Tibial artery (tissue), 4 donors: Measurements from ENCODE around the gene ANKRD53.

ENCODE experiments used
- DNase-seq, 2 donors: peaks; one replicate each; pipeline ENCODE4 v3.0.0-alpha.2; 2019
- H3K27ac ChIP-seq, 2 donors: fragments of 200-600 bp; sonication (generic) in 1 of 2; 1 replicate in 1 of 2; 2 replicates in 1 of 2; pipeline ENCODE4 v1.5.1; 2018 to 2019; ENCODE audit warnings: mild to moderate bottlenecking in 1 of 2
- H3K27me3 ChIP-seq, 2 donors: fragments of 200-600 bp; sonication (generic) in 1 of 2; one replicate each; pipeline versions ENCODE4 v1.5.1 to v1.6.0; 2016 to 2019
- H3K36me3 ChIP-seq, 3 donors: fragments of 200-600 bp; sonication (generic) in 2 of 3; one replicate each; pipeline ENCODE4 v1.5.1; 2016 to 2019; ENCODE audit warnings: mild to moderate bottlenecking in 2 of 3
- H3K4me1 ChIP-seq, 4 donors: fragments of 200-600 bp; sonication (generic) in 2 of 4; 1 replicate in 3 of 4; 2 replicates in 1 of 4; pipeline ENCODE4 v1.5.1; 2016 to 2019
- H3K4me3 ChIP-seq, 2 donors: fragments of 200-600 bp; sonication (generic) in 1 of 2; 1 replicate in 1 of 2; 2 replicates in 1 of 2; pipeline ENCODE4 v1.5.1; 2018 to 2019; ENCODE audit warnings: mild to moderate bottlenecking in 2 of 2
- H3K9me3 ChIP-seq, 3 donors: fragments of 200-600 bp; sonication (generic) in 1 of 3; one replicate each; pipeline ENCODE4 v1.5.1; 2016 to 2019
- intact Hi-C: fragments of 100-400 bp; cut with DNase I; formaldehyde crosslinking; loops from one replicate; pipeline ENCODE4 v1.15.0; 2023; ENCODE audit warnings: low total_unique reads
- TF ChIP-seq, protein P1 (sequence below), 2 experiments: fragments of 200-600 bp in 1 of 2; fragments of 450-650 bp in 1 of 2; IDR thresholded peaks; one replicate each; pipeline ENCODE4 v1.5.1; 2017 to 2019; ENCODE audit warnings: antibody characterized with exemption in 2 of 2, mild to moderate bottlenecking in 1 of 2, moderate library complexity in 1 of 2

Gene ANKRD53

DNA sequence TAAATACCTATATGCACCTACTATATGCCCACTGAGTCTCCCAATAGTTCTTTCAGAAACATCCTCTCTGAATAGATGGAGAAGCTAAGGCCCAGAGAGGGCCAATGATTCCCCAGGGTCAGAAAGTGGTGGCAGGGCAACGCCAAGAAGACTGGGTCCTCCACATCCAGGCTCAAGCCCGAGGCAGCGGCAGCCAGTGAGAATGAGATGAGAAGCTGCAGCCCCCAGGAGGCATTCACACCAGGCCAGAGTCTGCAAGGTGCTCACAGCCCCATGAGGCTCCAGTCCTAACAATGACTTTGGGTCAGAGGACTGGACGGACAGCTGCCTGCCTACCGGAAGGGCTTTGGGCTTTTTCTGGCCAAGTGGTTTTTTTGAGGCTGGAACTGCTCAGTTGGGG, 12.7 kb downstream of the ANKRD53 start:
- Histone ChIP-seq H3K4me3 (no peak overlapping the region), H3K27ac (no peak overlapping the region), H3K9me3 (no peaks in the 10 kb centered on the region), H3K4me1 (peaks cover 0 to 58% (median 39%) of the 10 kb centered on the region in 4 donors), H3K36me3 (peaks cover 16 to 61% (median 42%) of the 10 kb centered on the region in 3 donors), H3K27me3 (no peaks in the 10 kb centered on the region)
- TF ChIP-seq, protein P1, sequence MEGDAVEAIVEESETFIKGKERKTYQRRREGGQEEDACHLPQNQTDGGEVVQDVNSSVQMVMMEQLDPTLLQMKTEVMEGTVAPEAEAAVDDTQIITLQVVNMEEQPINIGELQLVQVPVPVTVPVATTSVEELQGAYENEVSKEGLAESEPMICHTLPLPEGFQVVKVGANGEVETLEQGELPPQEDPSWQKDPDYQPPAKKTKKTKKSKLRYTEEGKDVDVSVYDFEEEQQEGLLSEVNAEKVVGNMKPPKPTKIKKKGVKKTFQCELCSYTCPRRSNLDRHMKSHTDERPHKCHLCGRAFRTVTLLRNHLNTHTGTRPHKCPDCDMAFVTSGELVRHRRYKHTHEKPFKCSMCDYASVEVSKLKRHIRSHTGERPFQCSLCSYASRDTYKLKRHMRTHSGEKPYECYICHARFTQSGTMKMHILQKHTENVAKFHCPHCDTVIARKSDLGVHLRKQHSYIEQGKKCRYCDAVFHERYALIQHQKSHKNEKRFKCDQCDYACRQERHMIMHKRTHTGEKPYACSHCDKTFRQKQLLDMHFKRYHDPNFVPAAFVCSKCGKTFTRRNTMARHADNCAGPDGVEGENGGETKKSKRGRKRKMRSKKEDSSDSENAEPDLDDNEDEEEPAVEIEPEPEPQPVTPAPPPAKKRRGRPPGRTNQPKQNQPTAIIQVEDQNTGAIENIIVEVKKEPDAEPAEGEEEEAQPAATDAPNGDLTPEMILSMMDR (IDR thresholded peaks at IDR 0.05), result no peak
- intact Hi-C loops, result no loop called here
- no peak for DNase-seq

DNA sequence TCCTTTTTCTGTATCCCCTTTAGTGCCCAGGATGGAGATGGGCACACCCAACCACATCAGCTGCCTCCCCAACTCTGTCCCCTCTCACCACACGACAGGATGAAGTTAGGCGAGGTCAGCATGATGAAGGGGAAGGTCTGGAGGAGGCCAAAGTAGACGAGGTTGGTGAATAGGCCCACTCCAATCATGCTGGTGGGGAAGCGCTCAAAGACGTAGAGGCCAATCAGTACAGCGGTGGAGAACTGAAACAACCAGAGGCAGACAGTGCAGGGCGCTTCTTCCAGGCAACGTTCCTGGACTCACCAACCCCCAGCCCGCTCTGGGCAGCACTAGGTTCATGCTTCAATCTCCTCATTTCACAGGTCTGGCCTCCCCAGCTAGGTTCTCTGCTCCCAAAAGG, 13.3 kb downstream of the ANKRD53 start:
- intact Hi-C loops, result no loop called here
- H3K27me3 ChIP-seq, result no peaks in the 10 kb centered on the region
- TF ChIP-seq, protein P1 (IDR thresholded peaks at IDR 0.05), result no peak

DNA sequence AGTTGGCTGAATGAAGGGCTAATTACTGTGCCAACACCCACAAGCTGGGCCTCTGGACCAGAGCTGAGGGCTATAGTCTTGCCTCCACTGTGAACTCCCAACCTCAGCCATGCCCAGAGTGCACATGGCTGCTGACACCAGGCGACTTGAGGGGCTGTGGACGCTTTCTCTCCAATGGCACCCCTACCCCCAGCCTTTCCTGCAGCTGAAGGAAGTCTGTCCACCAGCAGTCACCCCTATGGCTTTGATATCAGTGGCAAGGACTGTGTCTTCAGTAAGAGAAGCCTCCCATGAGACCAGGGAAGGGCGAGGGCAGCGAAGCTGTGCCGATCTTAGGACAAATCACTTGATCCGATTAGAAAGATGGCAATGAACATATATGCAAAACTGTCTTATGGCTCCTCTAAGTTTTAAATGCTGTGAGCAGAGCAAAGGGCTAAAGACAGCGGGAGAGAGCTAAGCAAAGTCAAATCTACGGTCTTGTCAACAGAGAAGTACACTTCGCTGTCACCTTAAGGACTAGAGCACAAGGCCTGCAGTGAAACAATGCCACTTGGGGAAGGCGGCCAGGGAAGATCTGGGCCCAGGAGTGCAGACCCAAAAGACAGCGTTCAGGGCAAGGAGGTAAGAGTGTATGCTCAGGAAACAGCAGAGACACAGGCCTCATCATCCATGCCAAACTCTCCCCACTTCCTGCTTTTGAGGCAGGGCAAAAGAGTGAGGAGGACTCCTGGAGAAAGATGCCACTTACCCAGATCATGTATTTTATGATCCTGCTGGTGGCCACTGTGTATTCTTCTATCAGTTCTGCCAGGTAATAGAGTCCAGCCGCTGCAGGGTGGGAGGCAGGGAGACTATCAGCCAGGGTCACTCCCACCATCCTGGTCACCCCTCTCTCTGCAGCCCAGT, 14.8 kb downstream of the ANKRD53 start:
- intact Hi-C loops, result no loop called here
- TF ChIP-seq, protein P1 (IDR thresholded peaks at IDR 0.05), result no peak
- DNase-seq, result peak in 1 of 2 donors; percentile 37
- Histone ChIP-seq H3K27me3 (no peaks in the 10 kb centered on the region), H3K27ac (peak overlapping the region in 1 of 2 donors; percentile 92), H3K4me1 (peaks cover 0 to 47% (median 29%) of the 10 kb centered on the region in 4 donors), H3K9me3 (no peaks in the 10 kb centered on the region), H3K4me3 (peak overlapping the region; percentile 96 to 98), H3K36me3 (peaks cover 15 to 41% (median 36%) of the 10 kb centered on the region in 3 donors)

More for the DNA sequence above, 13.3 kb downstream of the ANKRD53 start:
- Histone ChIP-seq H3K4me3 (no peak overlapping the region), H3K36me3 (peaks cover 16 to 55% (median 42%) of the 10 kb centered on the region in 3 donors), H3K4me1 (peaks cover 0 to 58% (median 39%) of the 10 kb centered on the region in 4 donors), H3K27ac (no peak overlapping the region), H3K9me3 (no peaks in the 10 kb centered on the region)
- no peak for DNase-seq

DNA sequence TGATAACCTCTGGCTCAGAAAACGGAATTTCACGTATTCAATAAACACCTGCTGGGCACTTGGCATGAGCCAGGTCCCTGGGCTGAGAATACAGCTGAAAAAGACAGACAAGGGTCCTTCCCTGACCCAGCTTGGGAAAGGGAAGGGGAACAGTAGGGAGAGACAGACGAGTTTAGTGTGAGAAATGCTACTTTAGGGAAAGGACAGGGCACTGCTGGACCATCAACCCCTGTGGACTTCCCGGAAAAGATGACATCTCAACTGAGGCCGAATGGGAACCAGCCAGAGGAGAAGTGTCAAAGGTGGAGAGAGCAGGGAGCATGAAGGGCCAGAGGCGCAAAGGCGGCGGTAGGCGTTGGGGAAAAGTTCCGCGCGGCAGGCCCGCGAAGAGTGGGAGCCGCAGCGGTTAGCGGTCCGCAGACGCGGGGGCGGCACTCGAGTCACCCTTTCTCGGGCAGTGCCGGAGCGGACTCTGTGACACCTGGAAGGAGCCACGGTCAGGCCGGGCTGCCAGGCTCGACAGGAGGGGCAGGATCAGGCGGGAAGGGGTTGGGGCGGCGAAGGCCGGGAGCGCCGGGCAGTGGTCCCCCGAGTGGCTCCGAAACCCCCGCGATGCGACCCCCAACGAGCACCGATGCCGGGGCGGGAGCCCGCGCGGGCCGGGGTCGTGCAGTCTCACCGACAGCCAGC, 15.7 kb downstream of the ANKRD53 start:
- Histone ChIP-seq H3K9me3 (no peaks in the 10 kb centered on the region), H3K27ac (peak overlapping the region; percentile 92 to 93), H3K4me1 (peaks cover 0 to 42% (median 26%) of the 10 kb centered on the region in 4 donors), H3K27me3 (no peaks in the 10 kb centered on the region), H3K4me3 (peak overlapping the region; percentile 96 to 98), H3K36me3 (peaks cover 5 to 31% (median 27%) of the 10 kb centered on the region in 3 donors)
- no peak for DNase-seq
- TF ChIP-seq, protein P1 (IDR thresholded peaks at IDR 0.05), result no peak
- intact Hi-C loops, result no loop called here

DNA sequence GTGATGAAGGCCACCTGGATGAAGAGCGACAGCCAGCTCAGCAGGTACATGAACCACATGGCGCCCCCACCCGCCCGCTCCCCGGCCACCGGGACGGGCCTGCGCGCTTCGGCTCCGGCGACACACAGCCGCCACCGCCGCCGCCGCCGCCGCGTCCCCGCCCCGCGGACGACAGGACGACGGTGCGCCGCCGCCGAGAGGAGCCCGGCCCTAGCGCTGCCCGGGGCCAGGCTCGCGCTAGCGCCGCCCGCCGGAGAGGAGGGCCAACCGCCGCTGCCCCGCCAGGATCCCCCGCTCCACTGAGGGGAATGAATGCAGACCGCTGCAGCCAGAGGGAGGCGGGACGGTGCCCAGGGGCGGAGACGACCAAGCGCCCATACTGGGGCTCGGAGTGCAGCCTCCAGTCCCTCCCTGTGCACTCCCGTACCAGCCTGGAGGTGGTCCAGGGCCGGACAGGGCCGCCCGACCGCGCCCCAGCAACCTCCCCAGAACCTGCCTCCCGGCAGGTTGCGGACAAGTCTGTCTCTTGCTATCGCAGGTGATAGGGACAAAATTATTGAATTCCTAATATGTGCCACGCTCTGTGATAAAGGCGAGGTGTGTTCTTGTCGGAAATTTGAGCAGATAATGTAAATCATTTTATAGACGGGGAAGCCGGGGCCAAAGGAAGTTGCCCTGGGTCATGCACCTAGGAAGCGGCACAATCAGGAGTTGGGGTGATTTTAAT, 16.4 kb downstream of the ANKRD53 start, which contains the start of gene TEX261:
TSS of gene TEX261 (minus strand) at position 175 of the 727 bp plus-strand sequence. CDS start at position 59, 116 bp downstream.
- intact Hi-C loops, result no loop called here

More for the DNA sequence above, 16.4 kb downstream of the ANKRD53 start, which contains the start of gene TEX261:
- Histone ChIP-seq H3K36me3 (peaks cover 0 to 24% (median 20%) of the 10 kb centered on the region in 3 donors), H3K27me3 (no peaks in the 10 kb centered on the region), H3K4me3 (peak within 1 kb of the TSS; percentile 96 to 98), H3K4me1 (peaks cover 0 to 42% (median 26%) of the 10 kb centered on the region in 4 donors), H3K9me3 (no peaks in the 10 kb centered on the region), H3K27ac (peak within 1 kb of the TSS; percentile 92 to 93)
- peak; percentile 82 to 95 for DNase-seq
- TF ChIP-seq, protein P1 (IDR thresholded peaks at IDR 0.05), result peak; percentile 61 to 69
